Body of pancreas (tissue), 4 donors: ENCODE measurements around the gene TMSB10. TPM values are rescaled to one million over a fixed set of nuclear protein-coding genes. Genes with fewer than 3 reads are reported as not detected.
A peak's percentile ranks its signal among the peaks of the same experiment; 100 is the strongest.

Source experiments
- ATAC-seq: fragments of 150-250 bp; one replicate; pipeline ENCODE4 v1.9.1; 2016
- DNase-seq, 4 donors: peaks; one replicate each; pipeline ENCODE4 v3.0.0-alpha.2; 2019
- H3K27ac ChIP-seq, 4 donors: fragments of 200-600 bp; sonication (generic); 1 replicate in 3 of 4; 2 replicates in 1 of 4; pipeline versions ENCODE4 v1.5.1 to v1.6.1; 2016 to 2019; ENCODE audit warnings: mild to moderate bottlenecking in 1 of 4, mixed read lengths in 1 of 4, moderate library complexity in 1 of 4
- H3K27me3 ChIP-seq, 2 donors: fragments of 200-600 bp; sonication (generic); one replicate each; pipeline ENCODE4 v1.6.0; 2016; ENCODE audit warnings: mild to moderate bottlenecking in 1 of 2
- H3K36me3 ChIP-seq, 2 donors: fragments of 200-600 bp; sonication (generic); replicated peaks in 1 of 2; 2 replicates each; pipeline ENCODE4 v1.5.1; 2016; ENCODE audit warnings: low read depth in 2 of 2; ENCODE audit not compliant: insufficient read depth in 1 of 2
- H3K4me1 ChIP-seq: fragments of 200-600 bp; sonication (generic); one replicate; pipeline ENCODE4 v1.6.0; 2016
- H3K4me3 ChIP-seq, 2 donors: fragments of 200-600 bp; sonication (generic); 1 replicate in 1 of 2; 2 replicates in 1 of 2; pipeline ENCODE4 v1.5.1; 2016 to 2019
- H3K9me3 ChIP-seq, 3 donors: fragments of 200-600 bp; sonication (generic); 1 replicate in 2 of 3; 2 replicates in 1 of 3; pipeline ENCODE4 v1.5.1; 2016
- CTCF ChIP-seq, 7 experiments: fragments of 450-650 bp in 4 of 7; fragments of 200-600 bp in 3 of 7; sonication (generic) in 3 of 7; IDR thresholded peaks; one replicate each; pipeline ENCODE4 v1.5.1; 2016 to 2019; ENCODE audit warnings: antibody characterized with exemption in 7 of 7
- POLR2A ChIP-seq, 3 donors: fragments of 450-650 bp; IDR thresholded peaks; one replicate each; pipeline ENCODE4 v1.6.1; 2016; ENCODE audit warnings: antibody characterized with exemption in 3 of 3, mild to moderate bottlenecking in 2 of 3
- WGBS, 2 donors: methylation state at CpG; one replicate each; pipeline ENCODE4 v1.1.5; 2017; 5-methylcytosine and 5-hydroxymethylcytosine counted together
- intact Hi-C: fragments of 100-400 bp; cut with DNase I; formaldehyde crosslinking; loops from one replicate; pipeline ENCODE4 v1.15.1; 2023
- total RNA-seq, 2 donors: library from RNA; depleted of rRNA; stranded (reverse); fragments of >200 nt; gene quantifications; one replicate each; pipeline ENCODE4 v1.1.0, GENCODE V29; 2016

TMSB10 gene
- total RNA-seq, 2 donors from 2014 or later: 672 to 866 TPM

DNA sequence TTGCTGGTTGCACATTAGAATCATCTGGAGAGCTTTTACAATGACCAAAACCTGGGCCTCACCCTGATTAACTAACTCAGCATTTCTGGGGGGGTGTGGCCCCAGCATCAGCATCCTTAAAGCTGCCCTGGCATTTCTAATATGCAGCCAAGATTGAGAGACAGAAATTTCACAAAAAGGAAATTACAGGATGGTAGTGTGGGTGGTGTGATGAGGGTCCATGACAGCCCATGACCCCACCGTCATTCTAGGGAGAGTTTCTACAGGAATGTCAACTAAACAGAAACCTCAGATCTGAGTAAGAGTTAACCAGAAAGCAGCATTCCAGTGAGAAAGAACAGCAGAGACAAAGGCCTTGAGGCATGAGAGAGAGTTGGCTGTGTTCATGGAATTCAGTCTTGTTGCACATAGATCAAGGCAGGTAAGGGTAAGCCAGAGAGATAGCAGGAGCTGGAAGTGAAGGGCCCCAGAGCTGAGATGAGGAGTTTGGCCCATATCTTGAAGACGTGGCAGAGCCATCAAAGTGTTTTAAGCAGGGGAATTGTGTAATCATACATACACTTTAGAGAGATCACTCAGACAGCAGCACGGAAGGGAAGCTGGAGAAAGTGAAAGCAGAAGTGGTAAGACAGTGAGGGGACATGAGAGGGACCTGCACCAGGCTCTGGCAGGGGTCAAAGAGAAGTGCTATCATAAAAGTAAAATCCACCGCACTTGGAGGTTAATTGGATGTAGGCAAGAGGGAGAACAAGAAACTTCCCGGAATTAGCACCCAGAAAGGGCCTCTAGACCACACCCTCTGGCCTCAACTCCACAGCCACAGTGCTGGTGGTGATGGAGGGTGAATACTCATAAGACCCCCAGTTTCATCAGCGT lies 16.8 kb upstream of the TMSB10 start:
- DNase-seq (peak in 1 of 4 donors; percentile 63), ATAC-seq (peak; percentile 59)
- no peaks in the 10 kb centered on the region for H3K36me3 ChIP-seq
- no peak overlapping the region for H3K4me3 ChIP-seq
- H3K27ac ChIP-seq: peak overlapping the region in 1 of 4 donors; percentile 53
- intact Hi-C loops: no loop called here
- TF ChIP-seq CTCF (IDR thresholded peaks at IDR 0.05) (no peak), POLR2A (IDR thresholded peaks at IDR 0.05) (no peak)
- H3K9me3 ChIP-seq: no peaks in the 10 kb centered on the region
- H3K27me3 ChIP-seq: no peaks in the 10 kb centered on the region
- peaks cover 5% of the 10 kb centered on the region for H3K4me1 ChIP-seq
- 36 to 43% methylated on average over 6 of the region's 6 CpGs for WGBS, 2 donors

DNA sequence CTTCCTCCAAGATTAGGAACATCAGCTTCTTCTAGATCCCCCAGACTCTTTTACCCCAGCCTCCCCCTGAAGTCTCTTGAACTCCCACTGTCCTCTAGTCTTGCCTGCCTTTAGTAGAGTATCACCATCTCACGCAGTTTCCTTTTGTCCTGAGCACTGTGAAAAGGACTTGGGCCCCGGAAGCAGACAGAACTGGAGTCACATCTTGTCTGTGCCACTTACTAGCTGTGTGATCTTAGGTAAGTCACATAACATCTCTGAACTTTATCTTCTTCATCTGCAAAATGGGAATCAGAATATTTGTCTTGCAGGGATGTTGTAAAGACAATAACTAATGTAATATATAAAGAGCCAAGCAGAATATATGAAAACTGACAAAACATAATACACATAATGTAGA lies 16.1 kb upstream of the TMSB10 start:
- Histone ChIP-seq H3K27ac (peak overlapping the region in 1 of 4 donors; percentile 53), H3K4me1 (peaks cover 5% of the 10 kb centered on the region), H3K27me3 (no peaks in the 10 kb centered on the region), H3K36me3 (no peaks in the 10 kb centered on the region), H3K9me3 (no peaks in the 10 kb centered on the region), H3K4me3 (no peak overlapping the region)
- ATAC-seq (no peak), DNase-seq (no peak)
- TF ChIP-seq POLR2A (IDR thresholded peaks at IDR 0.05) (no peak), CTCF (IDR thresholded peaks at IDR 0.05) (no peak)
- intact Hi-C loops: no loop called here
- WGBS, 2 donors: 79 to 85% methylated on average over 2 of the region's 2 CpGs

DNA sequence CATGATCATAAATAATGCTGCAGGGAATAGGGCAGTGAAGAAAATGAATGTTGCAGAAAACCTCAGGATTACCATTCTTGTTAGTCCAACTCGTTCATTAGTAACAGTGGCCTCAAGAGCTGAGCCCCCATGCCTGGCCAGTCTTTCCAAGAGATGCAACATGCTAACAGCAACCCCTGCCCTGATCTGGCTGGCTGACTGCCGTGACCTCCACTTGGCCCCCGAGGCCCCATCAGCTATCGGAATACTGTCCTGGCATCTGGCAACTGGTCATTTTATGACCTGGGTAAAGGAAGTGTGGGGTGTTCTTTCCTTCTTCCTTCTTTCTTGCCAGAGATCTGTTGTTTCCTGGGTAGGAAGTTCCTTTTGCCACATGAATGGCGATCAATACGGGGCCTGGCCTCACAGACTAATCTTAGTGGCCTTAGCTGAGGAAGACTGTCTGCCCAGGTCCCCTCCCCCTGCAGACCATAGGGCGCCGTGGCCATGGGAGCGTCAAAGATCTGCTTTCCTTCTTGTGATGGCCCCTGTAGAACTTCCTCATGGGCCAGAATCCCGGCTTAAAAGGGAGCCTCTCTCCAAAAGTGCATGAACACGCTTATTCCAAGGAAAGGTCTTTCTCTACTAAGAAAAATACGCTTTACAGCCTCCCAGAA lies 14.0 kb upstream of the TMSB10 start:
- WGBS, 2 donors: 83 to 91% methylated on average over 12 of the region's 12 CpGs

DNA sequence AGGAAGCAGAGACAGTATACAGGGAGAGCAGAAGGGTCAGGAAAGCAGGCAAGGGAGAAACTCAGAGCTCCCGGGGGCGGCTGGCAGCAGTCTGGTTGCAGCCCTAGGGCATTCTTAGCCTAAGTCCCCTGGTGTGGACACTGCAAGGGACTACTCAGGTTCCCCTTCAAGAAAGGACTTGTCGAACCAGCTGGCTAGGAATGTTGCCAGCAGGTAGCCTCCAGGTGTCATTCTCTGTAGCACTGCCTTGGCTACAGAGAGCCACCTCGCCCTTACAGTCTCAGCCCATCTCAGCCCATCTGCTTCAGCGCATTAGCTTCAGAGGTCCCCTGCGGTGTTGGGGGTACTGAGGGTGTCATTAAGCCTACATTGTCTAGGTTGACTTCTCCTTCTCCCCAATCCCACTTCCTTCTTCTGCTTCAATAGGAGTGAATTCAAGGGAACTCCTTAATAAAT lies 11.3 kb upstream of the TMSB10 start:
- H3K9me3 ChIP-seq: no peaks in the 10 kb centered on the region
- intact Hi-C loops: no loop called here
- no peak overlapping the region for H3K27ac ChIP-seq
- H3K4me3 ChIP-seq: no peak overlapping the region
- no peaks in the 10 kb centered on the region for H3K36me3 ChIP-seq
- WGBS, 2 donors: 67 to 78% methylated on average over 5 to 6 of the region's 6 CpGs
- H3K4me1 ChIP-seq: peaks cover 11% of the 10 kb centered on the region
- TF ChIP-seq POLR2A (IDR thresholded peaks at IDR 0.05) (no peak), CTCF (IDR thresholded peaks at IDR 0.05) (no peak)
- peak; percentile 11 for ATAC-seq
- peak in 1 of 4 donors; percentile 51 for DNase-seq
- no peaks in the 10 kb centered on the region for H3K27me3 ChIP-seq

More for the DNA sequence above, 14.0 kb upstream of the TMSB10 start:
- Histone ChIP-seq H3K4me1 (peaks cover 5% of the 10 kb centered on the region), H3K27ac (no peak overlapping the region), H3K27me3 (no peaks in the 10 kb centered on the region), H3K4me3 (no peak overlapping the region), H3K36me3 (no peaks in the 10 kb centered on the region), H3K9me3 (no peaks in the 10 kb centered on the region)
- no peak for TF ChIP-seq POLR2A (IDR thresholded peaks at IDR 0.05)
- TF ChIP-seq CTCF (IDR thresholded peaks at IDR 0.05): no peak
- intact Hi-C loops: no loop called here
- DNase-seq (no peak), ATAC-seq (no peak)
